HG03139 (cell line): ENCODE data around the gene MT1H.

ENCODE experiments used
- ATAC-seq: cut with Tn5 transposase; IDR thresholded peaks from one replicate; pipeline ENCODE4 v1.9.1; 2021; ENCODE audit not compliant: unreplicated experiment

MT1H gene

GRCh38 chr16:56684256-56684925 lies 14.8 kb downstream of the MT1H start:
- no peak for ATAC-seq

- no peak for ATAC-seq
Measured at GRCh38 chr16:56684926-56685590, 15.4 kb downstream of the MT1H start.

GRCh38 chr16:56686758-56687157 lies 17.1 kb downstream of the MT1H start:
- no peak for ATAC-seq

GRCh38 chr16:56688762-56689161 lies 19.1 kb downstream of the MT1H start:
- ATAC-seq: no peak

GRCh38 chr16:56689171-56689570 lies 19.6 kb downstream of the MT1H start:
- no peak for ATAC-seq

- no peak for ATAC-seq
Measured at GRCh38 chr16:56690420-56691122, 21.0 kb downstream of the MT1H start.

GRCh38 chr16:56691885-56692284 lies 22.3 kb downstream of the MT1H start:
- ATAC-seq: no peak

GRCh38 chr16:56695246-56695645 lies 25.6 kb downstream of the MT1H start:
- ATAC-seq: no peak

GRCh38 chr16:56697456-56698155 lies 28.0 kb downstream of the MT1H start:
- no peak for ATAC-seq

- no peak for ATAC-seq
Measured at GRCh38 chr16:56700195-56700594, 30.6 kb downstream of the MT1H start.

- ATAC-seq: no peak
Measured at GRCh38 chr16:56700631-56701030, 31.0 kb downstream of the MT1H start.

GRCh38 chr16:56701534-56701933 lies 31.9 kb downstream of the MT1H start:
- ATAC-seq: no peak

GRCh38 chr16:56702836-56703235 lies 33.2 kb downstream of the MT1H start:
- no peak for ATAC-seq

- ATAC-seq: no peak
Measured at GRCh38 chr16:56708525-56709442, 39.2 kb downstream of the MT1H start.

GRCh38 chr16:56709443-56710040 lies 39.9 kb downstream of the MT1H start:
- no peak for ATAC-seq

GRCh38 chr16:56710181-56710737 lies 40.6 kb downstream of the MT1H start:
- no peak for ATAC-seq

- ATAC-seq: no peak
Measured at GRCh38 chr16:56711862-56712261, 42.2 kb downstream of the MT1H start.

GRCh38 chr16:56713794-56714193 lies 44.2 kb downstream of the MT1H start:
- no peak for ATAC-seq

- no peak for ATAC-seq
Measured at GRCh38 chr16:56715126-56715525, 45.5 kb downstream of the MT1H start.

- ATAC-seq: no peak
Measured at GRCh38 chr16:56716761-56717160, 47.1 kb downstream of the MT1H start.
